Measurements from ENCODE around the gene PIGM.

Gene PIGM

DNA sequence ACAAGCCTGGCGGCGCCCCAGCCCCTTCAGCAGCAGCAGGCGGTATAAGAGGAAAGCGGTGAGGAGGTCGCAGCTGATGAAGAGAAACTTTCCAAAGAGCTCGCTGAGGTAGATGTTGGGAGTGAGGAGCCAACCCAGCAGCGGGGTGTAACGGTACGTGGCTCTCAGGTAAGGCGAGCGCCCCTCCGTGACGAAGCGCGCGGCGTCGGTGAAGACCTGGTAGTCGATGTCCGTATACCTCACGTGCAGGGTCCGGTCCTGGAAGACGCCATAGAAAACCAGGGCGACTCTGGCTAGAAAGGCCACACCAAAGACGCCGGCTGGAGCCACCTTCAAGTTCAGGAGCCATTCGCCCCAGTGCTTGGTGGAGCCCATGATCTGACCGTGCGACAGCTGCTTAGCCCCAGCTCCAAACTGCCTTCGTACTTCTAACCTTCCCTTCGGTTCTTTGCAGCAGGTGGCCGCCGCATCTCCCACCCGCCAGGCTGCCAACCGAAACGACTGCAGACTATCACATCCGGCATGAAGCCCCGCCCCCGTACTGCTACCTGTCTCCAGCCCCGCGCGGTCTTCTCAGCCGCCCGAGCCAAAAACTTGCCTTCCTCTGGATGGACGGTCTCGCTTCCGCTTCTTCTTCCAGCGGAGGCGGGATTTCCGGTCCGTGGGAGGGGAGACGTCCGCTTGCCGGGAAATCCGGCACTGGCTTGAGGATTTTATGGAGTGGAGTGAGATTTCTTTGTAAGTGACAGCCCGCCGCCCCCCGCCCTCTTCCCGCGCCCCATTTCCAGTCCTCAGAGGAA, at the start of gene PIGM:
TSS of gene PIGM (minus strand) at position 626 of the 800 bp plus-strand sequence. CDS start at position 375, 251 bp downstream.
- DNase-seq, result peak; percentile 96
- ATAC-seq, result peak; percentile 99

DNA sequence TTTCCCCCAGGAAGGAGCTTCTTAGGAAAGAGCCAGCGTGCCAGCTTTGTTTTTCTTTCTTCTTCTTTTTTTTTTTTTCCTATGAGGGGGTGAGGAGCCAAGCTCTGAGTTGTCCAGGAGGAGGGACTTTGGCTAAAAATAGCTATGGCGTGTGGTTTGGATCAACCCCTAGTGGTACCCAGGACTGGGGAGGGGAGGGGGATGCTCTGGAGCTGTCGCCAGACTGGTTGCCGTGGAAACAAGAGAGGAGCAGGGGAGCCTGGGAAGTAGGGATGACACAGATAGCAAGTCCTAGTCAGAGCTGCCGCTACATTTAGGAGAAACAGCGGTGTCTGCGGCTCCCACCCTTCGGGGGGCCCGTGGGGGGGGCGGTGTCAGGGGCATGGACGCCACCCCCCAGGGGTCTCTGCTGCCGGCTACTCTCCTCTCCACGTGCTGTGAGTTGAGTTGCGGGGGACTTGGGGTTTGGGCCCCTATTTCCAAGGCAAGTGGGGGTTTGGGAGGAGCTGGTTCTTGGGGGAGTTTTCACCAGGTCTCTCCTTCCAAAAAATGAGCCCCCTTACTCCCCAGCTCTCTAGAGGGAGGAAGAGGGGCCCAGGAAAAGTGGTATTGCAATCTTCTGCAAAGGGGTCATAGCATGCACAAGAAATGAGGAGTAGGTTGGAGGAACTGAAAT, 49.6 kb upstream of the PIGM start, which contains the start of gene KCNJ9:
TSS of gene KCNJ9 (plus strand) at position 278 of the 676 bp plus-strand sequence. CDS start 2,493 bp downstream, outside the sequence.
- DNase-seq (no peak), ATAC-seq (no peak)

DNA sequence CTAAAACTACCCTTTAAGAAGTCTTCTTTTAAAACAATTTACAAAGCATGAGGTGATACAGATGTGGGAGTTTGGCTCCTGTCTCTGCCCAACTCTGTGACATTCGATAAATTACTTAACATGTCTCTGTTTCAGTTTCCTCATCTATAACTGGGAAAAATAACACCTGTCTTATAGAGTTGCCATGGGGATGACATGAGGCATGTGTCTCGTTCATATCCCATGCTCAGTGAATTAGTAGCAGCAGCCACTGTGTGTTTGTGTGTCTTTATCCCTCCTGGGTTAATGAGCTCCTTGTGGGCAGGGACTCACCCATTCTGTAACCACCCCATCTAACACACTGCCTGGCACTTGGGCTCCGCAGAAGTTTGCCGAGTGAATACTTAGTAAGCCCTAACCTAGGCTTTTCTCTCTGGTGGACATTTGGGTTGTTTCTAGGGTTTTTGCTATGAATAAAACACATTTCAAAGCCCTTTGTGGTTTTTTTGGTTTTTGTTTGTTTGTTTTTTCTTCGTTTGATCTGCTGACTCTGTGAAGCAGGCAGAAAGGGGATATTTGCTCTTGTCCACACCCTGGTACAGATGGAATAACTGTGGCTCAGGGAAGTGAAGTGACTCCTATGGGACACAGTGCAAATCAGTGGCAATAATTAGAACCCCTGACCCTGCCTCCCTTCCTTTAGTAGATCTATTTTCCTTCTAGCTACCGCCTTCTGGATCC, 48.8 kb upstream of the PIGM start:
- peak; percentile 44 for ATAC-seq
- DNase-seq, result no peak

DNA sequence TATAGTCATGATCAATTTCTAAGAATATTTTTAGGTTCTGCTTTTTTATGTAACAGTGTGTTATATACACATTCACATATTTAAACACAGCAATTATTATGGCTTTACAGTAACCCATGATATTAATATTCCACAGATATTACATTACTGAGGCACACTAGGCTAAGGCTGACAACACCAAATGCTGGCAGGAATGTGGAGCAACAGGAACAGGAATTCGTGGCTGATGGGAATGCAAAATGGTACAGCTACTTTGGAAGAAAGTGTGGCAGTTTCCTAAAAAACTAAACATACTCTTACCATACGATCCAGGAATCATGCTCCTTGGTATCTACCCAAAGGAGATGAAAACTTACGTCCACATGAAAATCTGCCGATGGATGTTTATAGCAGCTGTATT, 47.7 kb upstream of the PIGM start:
- no peak for DNase-seq
- no peak for ATAC-seq

DNA sequence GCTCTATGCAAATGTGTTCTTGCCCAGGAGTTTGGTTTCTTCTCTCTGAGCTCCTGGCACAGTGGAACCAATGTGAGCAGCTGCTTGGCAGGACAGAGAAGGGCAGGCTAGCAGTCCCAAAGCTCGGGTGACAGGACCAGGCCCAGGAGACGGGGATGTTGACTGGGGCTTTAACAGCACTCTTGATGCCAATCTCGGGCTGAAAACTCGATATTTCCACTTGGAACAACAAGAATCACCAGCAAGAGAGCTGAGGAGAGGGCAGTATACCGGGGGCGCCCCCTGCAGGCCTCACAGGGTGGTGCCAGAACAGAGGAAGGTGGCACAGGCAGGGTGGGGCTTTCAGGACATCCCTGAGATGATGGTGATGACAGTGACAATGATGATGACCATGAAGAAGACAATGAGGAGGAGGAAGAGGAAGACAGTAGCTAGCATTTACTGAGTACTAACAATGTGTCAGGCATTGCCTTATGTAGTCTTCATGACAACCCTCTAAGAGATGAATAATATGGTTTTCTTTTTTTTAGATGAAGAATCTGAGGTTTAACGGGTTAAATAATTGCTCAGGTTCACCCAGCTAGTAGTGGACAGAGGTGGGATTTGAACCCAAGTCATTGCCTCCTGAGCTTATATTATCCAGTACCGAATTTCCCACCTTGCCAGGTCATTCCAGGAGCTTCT, 46.9 kb upstream of the PIGM start:
- ATAC-seq (peak; percentile 83), DNase-seq (peak; percentile 76)

DNA sequence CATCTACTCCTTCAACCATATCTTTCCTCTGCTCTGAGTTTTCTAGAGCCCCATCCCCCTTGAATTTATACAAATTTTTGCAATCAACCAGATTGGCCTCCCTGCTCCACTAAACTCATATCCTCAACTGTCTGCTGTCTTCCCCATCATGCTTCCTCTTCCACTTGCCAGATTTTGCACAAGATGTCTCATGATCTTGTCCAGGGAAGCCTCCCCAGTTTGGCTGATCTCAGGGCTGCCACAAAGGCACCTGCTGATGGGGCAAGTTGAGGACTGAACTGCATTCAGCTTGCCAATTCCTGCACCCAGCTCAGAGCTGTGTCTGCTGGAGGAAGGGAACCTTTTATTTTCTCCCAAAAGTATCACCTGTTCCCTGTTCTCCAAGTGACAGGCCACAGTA, 45.7 kb upstream of the PIGM start:
- DNase-seq (no peak), ATAC-seq (no peak)

DNA sequence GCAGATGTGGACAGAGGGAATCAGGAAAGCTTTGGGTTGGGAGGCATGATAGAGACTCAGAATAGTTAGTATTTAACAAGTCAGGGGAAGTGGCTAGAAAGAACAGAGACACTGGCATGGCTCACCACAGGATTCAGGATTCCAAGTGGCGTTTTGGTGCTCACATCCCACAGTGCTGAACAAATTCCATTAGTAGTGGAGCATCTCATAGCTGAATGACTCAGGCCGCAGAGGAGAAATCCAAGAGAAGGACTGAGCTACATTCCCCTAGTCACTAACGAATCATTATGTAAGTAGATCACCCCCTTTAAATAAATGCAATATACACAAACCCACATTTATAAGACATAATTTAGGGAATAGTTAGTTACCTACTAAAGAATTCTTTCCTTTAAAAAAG, 44.5 kb upstream of the PIGM start:
- no peak for ATAC-seq
- no peak for DNase-seq

DNA sequence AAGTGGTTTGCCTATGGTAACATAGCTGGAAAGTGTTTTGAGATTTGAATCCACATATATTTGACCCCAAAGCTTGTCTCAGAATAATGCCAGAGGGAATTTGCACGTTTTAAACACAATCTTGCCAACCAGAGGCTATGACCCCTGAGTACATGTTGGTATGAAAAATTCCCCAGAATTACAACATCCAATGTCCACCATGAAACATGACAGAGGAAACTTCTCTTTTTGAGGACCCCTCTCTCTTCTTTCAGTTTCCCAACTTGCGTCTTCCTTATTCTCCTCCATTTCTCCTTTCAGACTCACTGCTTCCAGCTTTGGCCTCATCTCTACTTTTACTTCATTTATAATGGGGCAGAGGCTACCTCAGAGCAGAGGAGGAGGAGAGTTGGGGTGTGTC, 44.0 kb upstream of the PIGM start:
- DNase-seq (no peak), ATAC-seq (no peak)

DNA sequence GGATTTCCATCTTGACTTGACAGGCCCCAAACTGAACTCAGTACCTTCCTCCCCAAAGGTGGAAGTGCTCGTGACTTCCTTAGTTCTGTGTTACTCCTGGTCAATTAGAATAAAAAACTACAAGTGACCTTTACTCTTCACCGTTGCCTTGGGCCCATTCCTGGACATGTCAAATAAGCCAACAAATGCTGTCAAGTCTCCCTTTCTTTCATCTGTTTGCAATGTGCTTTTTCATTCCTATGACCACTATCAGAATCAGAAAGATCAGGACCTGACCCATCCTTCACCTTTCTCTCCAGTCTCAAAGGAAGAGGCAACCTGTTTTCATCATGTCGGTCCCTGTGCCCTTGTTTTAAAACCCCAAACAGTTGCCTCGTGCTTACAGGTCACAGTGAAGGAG, 43.1 kb upstream of the PIGM start:
- no peak for DNase-seq
- no peak for ATAC-seq

DNA sequence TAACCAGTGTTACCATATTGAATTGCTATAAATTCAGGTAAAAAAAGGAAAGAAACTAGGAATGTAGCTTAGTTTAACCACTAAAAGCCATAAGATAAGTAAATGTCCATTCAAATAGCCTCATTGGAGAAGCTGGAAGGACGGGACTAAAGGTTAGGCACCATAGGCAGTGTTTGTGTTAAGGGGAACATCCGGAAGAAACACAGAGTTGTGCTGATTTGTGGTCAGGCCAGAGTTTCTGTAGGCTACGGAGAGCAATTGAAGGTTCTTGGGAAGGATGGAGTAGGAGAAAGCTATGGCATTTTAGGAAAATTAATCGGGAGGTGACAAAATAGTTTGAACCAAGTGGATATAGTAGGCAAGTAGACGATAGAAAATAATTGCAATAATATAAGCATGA, 39.5 kb upstream of the PIGM start:
- ATAC-seq (no peak), DNase-seq (no peak)

DNA sequence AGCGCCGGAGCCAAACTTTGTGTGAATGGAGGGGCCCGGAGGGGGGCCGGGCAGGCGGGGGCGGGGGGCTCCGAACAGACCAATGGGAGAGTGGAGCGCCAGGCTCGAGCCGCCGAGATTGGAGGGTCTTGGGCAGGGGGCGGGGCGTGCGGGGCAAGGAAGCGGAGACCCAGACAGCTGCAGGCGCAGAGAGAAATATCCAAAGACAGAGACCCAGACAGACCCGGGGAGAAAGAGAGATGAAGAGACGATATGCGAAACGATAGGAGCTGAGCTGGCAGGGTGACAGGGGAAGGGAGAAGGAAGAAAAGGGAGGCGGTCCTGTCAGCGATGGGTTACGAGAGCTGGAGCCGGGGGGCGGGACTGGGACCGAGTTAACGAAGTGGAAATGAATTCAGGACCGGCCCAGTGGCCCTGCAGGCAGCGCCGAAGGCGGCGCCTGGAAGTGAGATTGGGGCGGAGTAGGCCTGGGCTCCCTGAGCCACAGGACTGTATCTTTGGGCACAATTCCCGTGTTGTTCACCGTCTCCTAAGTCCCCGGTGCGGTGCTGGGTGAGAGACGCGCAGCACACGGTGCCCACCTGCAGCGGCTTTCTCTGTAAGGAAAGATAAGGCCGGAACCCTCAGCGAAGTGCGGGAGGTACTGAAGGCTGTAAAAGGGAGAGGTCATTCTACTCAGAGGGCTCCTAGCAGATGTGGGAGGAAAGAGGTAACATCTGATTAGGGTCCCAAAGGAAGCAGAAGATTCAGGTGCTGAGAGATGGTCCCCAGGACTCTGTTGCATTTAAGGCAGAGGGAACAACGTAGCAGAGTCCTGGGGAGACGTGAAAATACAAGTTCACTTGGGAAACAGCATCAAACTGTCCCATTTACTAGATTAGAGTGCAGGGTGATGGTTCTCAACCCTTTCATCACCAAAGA, 38.7 kb upstream of the PIGM start:
- ATAC-seq (peak; percentile 87), DNase-seq (peak; percentile 80)

DNA sequence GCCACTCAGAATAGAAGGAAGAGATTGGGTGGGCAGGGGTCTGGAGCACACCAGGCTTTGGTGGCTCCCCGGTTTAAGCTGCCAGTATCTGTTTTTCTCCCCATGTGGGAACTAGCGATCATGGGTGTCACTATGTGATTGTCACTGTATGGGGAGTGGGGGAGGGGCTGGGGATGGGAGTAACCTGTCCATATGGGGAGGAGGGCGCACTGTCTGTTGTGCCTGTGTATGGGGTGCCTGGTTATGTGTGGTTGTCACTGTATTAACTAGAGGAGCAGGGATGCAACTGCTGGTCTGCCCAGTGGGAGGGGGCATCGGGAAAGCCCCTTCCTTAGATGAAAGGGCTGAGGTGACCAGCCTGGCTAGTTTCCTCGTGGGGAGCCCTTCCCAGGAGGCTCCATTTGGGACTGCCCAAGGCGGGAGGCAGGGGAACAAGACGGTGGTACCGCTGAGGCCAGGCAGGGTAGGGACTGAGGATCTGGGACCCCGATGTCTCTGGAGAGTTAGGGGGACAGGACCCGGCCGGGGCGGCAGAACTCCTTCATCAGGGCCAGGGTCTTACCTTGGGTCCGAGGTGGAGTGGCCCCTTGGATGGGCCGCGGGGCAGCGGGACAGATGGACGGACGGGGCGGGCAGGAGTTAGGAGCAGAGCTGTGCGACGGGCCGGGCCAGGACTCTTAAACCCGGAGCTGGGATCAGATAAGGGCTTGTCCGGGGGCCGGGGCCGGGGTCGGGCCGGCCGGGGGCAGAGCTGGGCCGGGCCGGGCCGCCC, 37.9 kb upstream of the PIGM start, which contains the start of gene KCNJ10:
TSS of gene KCNJ10 (minus strand) at position 701 of the 772 bp plus-strand sequence. CDS start 27,628 bp downstream, outside the sequence.
- ATAC-seq, result no peak
- no peak for DNase-seq

DNA sequence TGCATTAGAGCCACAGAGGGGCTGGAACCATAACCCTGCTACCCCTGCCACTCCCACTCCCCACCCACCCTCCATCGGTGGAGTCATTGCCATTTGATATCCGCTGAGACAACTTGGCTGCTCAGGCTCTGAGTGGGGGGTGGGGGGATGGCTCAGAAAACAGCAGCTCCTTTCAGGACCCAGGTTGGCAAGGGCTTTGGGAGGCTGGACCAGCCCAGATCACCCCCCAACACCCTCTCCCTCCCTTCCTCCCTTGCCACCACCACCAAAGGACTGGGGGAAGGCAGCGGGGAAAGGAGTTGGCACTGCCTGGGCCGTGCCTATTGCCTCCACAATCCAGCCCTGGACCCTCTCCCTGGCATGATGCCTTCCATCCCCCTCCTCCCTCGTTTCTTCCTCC, 36.4 kb upstream of the PIGM start:
- DNase-seq, result no peak
- no peak for ATAC-seq

DNA sequence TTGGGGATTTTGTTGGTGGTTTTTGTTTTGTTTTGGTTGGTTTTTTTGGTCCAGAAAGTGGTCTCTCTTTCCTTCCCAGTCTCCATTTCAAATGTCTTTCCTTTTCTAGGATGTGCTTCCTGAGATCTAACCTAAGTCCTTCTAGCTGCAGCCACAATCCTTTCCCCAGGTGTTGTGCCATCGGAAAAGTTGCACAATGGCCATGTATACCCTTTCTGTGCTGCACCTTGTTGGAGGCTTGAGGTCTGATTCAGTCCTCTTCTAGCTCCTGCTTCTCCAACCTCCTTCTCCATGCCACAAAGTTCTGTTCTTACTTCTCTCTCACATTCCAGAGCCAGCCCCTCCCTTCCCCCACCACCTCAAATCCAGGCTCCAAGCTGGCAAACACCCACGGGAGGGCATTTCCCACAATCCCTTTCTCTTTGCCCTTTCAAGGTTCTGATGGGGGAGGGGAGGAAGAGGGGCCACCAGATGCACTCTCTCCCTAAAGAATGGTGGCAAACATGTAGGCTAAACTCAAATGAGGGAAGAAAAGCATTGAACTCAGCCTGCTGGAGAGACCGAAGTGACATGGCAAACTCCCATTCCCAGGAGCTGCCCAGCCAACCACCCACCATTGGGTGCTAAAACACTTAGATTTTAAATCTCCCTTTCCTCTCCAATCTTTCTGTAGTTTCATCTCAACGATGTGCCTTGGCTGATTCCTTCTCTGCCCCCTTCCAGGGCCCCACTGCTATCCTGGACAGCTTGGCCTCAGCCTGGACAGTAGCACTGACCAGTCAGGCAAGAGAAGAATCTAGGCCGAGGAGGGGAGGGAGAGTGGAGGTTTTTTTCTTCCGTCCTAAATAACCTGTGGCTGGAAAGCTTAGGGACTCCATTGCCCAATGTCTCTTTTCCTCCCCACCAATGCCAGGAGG, 35.3 kb upstream of the PIGM start:
- ATAC-seq (no peak), DNase-seq (no peak)

DNA sequence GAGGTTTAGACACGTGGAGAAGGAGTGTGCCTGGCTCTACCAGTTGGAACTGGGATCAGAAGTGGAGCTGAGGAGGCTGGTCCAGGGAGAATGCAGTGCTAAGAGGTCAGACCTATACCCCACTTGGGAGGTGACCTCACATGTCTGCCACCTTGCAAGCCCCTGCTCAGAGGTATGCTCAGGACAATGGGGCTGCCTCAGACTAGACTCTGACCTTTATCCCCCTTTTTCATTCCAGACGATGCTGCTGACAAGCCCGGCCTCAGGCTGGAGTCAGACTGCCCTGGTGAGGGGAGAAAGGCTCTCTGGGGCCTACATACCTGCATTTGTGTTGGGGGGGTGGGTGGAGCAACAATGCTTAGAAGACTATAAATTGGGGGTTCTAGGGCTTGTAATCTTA, 33.0 kb upstream of the PIGM start:
- ATAC-seq (no peak), DNase-seq (no peak)

DNA sequence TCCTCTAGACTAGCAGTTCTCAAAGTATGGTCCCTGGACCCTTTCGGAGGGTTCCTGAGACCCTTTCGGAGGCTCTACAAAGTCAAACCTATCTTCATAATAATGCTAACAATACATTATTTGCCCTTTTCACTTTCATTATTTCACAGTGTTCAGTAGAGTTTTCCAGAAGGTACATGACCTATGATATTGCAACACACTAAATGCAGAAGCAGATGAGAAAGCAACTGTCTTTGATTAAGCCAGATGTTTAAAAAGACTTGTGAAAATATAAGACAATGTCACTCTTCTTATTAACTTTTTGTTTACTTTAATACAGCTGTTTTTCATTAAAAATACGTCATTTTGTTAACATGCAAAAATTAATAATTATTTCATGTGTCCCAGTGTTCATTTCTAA, 32.4 kb upstream of the PIGM start:
- DNase-seq, result no peak
- ATAC-seq, result no peak

DNA sequence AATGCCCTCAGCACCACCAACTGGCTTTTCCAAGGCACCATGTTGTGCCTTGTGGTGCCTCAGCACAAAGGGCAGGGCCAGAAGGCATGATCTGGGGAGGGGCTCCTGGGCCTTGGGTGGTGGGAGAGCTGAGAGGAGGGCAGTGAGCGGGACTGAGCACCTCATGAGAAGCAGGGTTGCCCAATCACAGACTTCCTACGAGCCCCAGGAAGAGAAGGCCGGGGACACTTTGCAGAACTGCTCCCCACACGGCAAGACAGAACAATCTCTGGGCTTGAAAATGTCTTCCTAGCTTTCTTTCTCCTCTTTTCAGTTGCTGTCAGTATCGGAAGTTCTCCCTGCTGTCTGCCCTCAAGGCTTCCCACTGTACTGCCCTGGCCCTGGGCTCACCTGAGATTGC, 31.4 kb upstream of the PIGM start:
- no peak for DNase-seq
- no peak for ATAC-seq

DNA sequence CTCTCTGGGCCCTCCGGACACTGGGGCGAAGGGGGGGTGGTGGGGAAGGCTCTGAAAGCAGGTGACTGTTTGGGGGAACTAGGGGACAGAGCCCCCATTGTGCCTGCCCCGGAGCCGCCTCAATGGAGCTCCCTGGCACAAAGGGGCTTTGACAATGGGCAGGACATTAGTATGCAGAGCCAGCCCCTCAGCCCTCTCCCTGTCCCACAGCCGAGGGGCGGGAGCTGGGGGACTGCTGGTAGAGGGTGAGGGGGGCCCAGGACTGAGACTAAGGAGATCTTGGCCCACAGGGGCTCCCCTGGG, 30.4 kb upstream of the PIGM start:
- ATAC-seq, result no peak
- DNase-seq, result no peak

All from stimulated activated naive CD8-positive, alpha-beta T cell treated with anti-CD3 and anti-CD28 coated beads, Interleukin-15, Interleukin-2, amounts not matched to agents 100 U/mL and 50 U/mL, for 24 hours (primary cell).